ENCODE data around the gene CYB5R2. TPM values are rescaled to one million over a fixed set of nuclear protein-coding genes. Genes with fewer than 3 reads are reported as not detected.

The CYB5R2 gene
- total RNA-seq, 2 experiments from 2014 or later, result not detected

GRCh38 chr11:7668911-7669310, 4.4 kb downstream of the CYB5R2 start:
- Mint-ChIP-seq H3K4me3 (no peak overlapping the region), H3K27me3 (peaks cover 32% of the 10 kb centered on the region), H3K27ac (no peak overlapping the region), H3K36me3 (ENCODE audit: low read depth) (peaks cover 5% of the 10 kb centered on the region), H3K4me1 (ENCODE audit: low read depth) (peaks cover 6% of the 10 kb centered on the region), H3K9me3 (no peaks in the 10 kb centered on the region)
- ATAC-seq (ENCODE audit: poor library complexity) (no peak), DNase-seq (no peak)
- no peak overlapping the region for H3K4me3 ChIP-seq (ENCODE audit: low read length)
- H3K36me3 ChIP-seq (ENCODE audit: insufficient read depth, low read length), result no peaks in the 10 kb centered on the region
- TF ChIP-seq, protein P1, sequence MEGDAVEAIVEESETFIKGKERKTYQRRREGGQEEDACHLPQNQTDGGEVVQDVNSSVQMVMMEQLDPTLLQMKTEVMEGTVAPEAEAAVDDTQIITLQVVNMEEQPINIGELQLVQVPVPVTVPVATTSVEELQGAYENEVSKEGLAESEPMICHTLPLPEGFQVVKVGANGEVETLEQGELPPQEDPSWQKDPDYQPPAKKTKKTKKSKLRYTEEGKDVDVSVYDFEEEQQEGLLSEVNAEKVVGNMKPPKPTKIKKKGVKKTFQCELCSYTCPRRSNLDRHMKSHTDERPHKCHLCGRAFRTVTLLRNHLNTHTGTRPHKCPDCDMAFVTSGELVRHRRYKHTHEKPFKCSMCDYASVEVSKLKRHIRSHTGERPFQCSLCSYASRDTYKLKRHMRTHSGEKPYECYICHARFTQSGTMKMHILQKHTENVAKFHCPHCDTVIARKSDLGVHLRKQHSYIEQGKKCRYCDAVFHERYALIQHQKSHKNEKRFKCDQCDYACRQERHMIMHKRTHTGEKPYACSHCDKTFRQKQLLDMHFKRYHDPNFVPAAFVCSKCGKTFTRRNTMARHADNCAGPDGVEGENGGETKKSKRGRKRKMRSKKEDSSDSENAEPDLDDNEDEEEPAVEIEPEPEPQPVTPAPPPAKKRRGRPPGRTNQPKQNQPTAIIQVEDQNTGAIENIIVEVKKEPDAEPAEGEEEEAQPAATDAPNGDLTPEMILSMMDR (IDR thresholded peaks at IDR 0.05), result no peak
- POLR2A ChIA-PET, result no interaction called here
- peaks cover 12% of the 10 kb centered on the region for H3K4me1 ChIP-seq (ENCODE audit: insufficient read depth, low read length)
- CTCF ChIA-PET, result interaction anchor here (1.7 kb wide), 1 partner anchor 15 kb away, joined by 4 read pairs; no protein-coding TSS in a partner anchor
- peaks cover 24 to 31% of the 10 kb centered on the region in 2 experiments for H3K27me3 ChIP-seq (ENCODE audit: control insufficient read depth in 1 of 2, insufficient read depth in 2 of 2, low read length in 2 of 2)
- H3K9me3 ChIP-seq (ENCODE audit: control insufficient read depth in 1 of 2, insufficient read depth in 1 of 2, low read length in 2 of 2), result peaks cover 0 to 7% of the 10 kb centered on the region in 2 experiments
- intact Hi-C loops (cut with DNase I, micrococcal nuclease), result no loop called here
- H3K27ac ChIP-seq (ENCODE audit: low read depth in 1 of 2, low read length in 2 of 2), result no peak overlapping the region

DNA sequence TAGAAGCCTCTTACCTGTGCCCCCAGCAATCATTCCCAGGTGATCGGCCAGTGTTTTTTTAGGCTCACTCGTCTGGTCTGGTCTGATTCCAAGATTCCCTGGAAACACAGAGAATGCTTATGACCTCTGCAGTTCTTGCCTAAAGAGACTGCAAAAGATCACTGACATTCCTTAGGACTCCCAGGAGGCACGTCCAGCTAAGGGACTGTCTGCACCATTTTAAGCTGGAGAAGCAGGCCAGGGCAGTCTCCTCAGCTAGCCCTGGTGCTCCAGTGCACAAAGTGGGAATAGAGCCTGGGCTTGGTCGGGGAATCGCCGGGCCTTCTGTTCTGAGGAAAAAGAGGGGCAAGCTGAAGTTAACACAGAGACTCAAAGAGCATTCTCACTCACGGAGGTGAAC, 4.8 kb downstream of the CYB5R2 start:
- ATAC-seq (ENCODE audit: poor library complexity) (no peak), DNase-seq (no peak)
- intact Hi-C loops (cut with DNase I, micrococcal nuclease), result no loop called here
- ChIA-PET CTCF (no interaction called here), POLR2A (no interaction called here)
- Histone ChIP-seq H3K4me1 (ENCODE audit: insufficient read depth, low read length) (peaks cover 9% of the 10 kb centered on the region), H3K27ac (ENCODE audit: low read depth in 1 of 2, low read length in 2 of 2) (no peak overlapping the region), H3K9me3 (ENCODE audit: control insufficient read depth in 1 of 2, insufficient read depth in 1 of 2, low read length in 2 of 2) (peaks cover 0 to 4% of the 10 kb centered on the region in 2 experiments), H3K27me3 (ENCODE audit: control insufficient read depth in 1 of 2, insufficient read depth in 2 of 2, low read length in 2 of 2) (peaks cover 22 to 26% of the 10 kb centered on the region in 2 experiments), H3K36me3 (ENCODE audit: insufficient read depth, low read length) (no peaks in the 10 kb centered on the region), H3K4me3 (ENCODE audit: low read length) (no peak overlapping the region)
- peaks cover 30% of the 10 kb centered on the region for H3K27me3 Mint-ChIP-seq
- TF ChIP-seq, protein P1 (IDR thresholded peaks at IDR 0.05), result no peak
- no peak overlapping the region for H3K27ac Mint-ChIP-seq
- H3K9me3 Mint-ChIP-seq, result no peaks in the 10 kb centered on the region
- no peak overlapping the region for H3K4me3 Mint-ChIP-seq
- H3K36me3 Mint-ChIP-seq (ENCODE audit: low read depth), result peaks cover 5% of the 10 kb centered on the region
- H3K4me1 Mint-ChIP-seq (ENCODE audit: low read depth), result peaks cover 5% of the 10 kb centered on the region

DNA sequence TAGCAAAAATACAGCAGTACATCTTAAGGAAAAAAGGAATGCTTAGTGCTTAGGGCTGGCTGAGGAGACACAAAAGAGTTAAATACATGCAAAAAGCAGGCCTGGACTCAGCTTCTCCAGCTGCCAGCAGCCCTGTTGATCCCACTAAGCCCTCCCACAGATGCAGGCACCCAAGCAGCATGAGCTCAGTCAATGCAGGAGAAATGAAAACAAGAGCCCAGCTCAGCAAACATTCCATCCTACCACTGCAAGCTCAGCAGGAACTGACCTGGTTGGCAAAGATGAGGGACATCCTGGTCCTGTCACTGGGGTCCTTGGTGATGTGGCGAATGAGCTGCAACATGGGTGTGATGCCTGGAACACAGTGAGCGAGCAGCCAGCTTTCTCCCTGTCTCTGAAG, 5.8 kb downstream of the CYB5R2 start:
- Histone ChIP-seq H3K9me3 (ENCODE audit: control insufficient read depth in 1 of 2, insufficient read depth in 1 of 2, low read length in 2 of 2) (no peaks in the 10 kb centered on the region), H3K27ac (ENCODE audit: low read depth in 1 of 2, low read length in 2 of 2) (no peak overlapping the region), H3K27me3 (ENCODE audit: control insufficient read depth in 1 of 2, insufficient read depth in 2 of 2, low read length in 2 of 2) (peaks cover 12 to 17% of the 10 kb centered on the region in 2 experiments), H3K36me3 (ENCODE audit: insufficient read depth, low read length) (no peaks in the 10 kb centered on the region), H3K4me1 (ENCODE audit: insufficient read depth, low read length) (no peaks in the 10 kb centered on the region), H3K4me3 (ENCODE audit: low read length) (no peak overlapping the region)
- no peak overlapping the region for H3K4me3 Mint-ChIP-seq
- H3K27me3 Mint-ChIP-seq, result peaks cover 24% of the 10 kb centered on the region
- no peak for DNase-seq
- intact Hi-C loops (cut with DNase I, micrococcal nuclease), result no loop called here
- ChIA-PET POLR2A (no interaction called here), CTCF (no interaction called here)
- no peak overlapping the region for H3K27ac Mint-ChIP-seq
- no peak for ATAC-seq (ENCODE audit: poor library complexity)
- no peaks in the 10 kb centered on the region for H3K9me3 Mint-ChIP-seq
- peaks cover under 1% of the 10 kb centered on the region for H3K4me1 Mint-ChIP-seq (ENCODE audit: low read depth)
- H3K36me3 Mint-ChIP-seq (ENCODE audit: low read depth), result peaks cover 5% of the 10 kb centered on the region
- TF ChIP-seq, protein P1 (IDR thresholded peaks at IDR 0.05), result no peak
